Activated effector memory CD4-positive, alpha-beta T cell treated with anti-CD3 and anti-CD28 coated beads, Interleukin-2, amount 50 U/mL, for 16 hours (primary cell): ENCODE measurements around the gene VOPP1.

Experiments
- DNase-seq: peaks from one replicate; pipeline ENCODE4 v3.0.0-alpha.2; 2020

VOPP1 gene

DNA sequence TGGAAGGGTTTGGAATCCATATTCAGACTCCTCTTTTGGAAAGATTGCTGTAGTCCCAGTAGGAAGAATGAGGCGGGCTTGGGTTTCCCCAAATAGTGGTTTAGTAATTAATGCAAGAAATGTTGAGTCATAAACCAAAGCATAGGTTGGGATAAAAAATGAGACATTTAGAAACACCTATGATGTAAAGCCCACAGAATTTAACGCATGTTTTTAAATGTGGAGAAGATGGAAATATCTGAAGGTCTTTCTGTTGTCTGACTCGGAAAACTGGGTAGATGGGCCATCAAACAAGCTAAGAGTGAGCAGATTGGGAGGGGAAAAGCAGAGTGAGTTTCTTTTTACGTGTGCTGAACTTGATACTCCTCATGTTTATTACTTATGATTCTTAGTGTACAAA is 145.0 kb downstream of the VOPP1 start:
- DNase-seq, result no peak

DNA sequence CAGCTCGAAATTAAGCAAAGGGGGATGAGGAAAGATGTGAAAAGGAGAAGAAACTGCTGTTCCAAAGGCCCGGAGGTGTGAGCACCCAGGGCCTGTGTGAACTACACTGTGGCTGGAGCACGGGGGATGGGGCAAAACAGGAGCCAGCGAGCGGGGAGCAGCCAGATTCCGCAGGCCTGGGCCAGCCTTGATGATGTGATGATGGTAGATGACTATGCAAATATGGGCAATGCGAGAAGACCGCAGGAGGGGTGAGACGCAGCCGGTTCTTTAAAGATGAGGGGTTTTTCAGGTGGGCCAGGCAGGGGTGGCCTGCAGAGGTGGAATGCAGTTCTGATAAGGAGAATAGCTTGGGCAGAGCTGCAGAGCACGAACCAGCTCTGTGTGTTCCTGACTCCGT is 145.6 kb downstream of the VOPP1 start:
- DNase-seq, result no peak

DNA sequence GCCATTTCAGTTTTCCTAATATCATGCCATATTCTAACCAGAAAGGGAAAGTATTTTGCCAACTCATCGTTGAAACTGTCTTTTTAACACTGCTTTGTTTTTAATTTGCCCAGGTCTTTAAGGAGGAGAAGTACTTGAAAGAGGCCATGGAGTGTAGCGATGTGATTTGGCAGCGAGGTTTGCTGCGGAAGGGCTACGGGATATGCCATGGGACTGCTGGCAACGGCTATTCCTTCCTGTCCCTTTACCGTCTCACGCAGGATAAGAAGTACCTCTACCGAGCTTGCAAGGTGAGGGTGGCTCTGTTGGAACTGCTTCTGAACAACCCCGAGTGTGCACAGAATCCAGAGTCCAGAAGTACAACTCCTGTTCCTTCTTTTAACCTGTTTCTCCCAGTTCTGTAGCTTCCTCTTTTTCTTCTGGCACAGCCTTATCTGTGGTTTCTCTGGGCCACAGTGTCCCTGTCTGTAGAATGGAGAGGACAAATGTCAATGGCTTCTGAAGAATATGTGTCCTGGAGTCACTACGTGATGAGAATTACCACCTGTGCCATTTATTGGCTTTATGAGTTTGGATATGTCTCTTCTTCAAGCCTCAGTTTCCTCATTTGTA is 147.1 kb downstream of the VOPP1 start:
- no peak for DNase-seq

DNA sequence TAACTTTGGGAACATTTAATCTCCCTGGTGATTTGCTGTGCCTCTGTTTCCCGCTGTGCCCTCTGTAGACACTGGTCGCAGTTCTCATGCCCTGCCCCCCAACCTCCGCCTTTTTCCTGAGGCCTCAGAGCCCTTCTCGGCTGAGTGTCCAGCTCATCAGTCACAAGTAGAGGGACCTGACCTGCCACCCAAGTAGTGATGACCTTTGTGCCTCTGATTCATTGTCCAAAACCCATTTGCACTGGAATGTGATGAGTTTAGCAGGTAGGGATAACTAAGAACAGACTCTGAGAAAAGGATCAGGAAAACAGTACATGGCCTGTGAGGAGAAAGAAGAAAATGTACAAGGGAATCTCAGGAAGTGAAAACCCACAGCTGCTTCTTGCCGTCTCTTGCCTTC is 148.4 kb downstream of the VOPP1 start:
- no peak for DNase-seq

DNA sequence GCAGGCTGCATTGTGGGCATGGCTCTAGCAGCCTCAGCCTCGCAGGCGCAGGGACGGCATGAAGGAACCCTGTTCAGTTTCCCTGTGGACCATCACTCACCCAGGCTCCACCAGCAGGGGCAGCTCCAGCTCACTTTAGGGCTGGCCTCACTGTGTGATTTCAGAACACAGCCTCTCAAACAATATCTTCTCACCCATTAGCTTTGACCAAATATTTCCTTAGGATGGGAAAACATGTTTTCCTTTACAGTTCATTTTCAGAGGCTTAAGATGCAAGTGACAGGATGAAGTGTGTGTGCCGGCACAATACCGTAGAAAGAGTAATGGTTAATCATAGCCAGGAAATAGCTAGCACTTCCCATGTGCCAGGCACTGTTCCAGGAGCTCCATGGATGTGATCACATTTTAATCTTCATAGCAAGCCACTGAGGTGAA is 149.0 kb downstream of the VOPP1 start:
- no peak for DNase-seq
